ENCODE measurements around the gene PGAP6.

The PGAP6 gene

DNA sequence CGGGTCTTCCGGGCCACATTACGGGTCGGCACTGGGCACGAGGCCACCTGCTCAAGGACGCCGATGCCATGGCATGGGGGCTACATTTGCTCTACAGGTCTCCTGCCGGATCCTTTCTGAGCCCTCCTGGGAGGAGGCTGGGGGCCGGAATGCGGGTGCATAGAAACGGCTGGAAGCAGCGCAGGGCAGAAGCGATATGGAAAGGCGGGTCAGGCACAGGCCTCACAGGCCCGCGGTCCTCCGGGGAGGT lies 57.7 kb downstream of the PGAP6 start:
- no peak overlapping the region for H3K4me3 ChIP-seq (ENCODE audit: low read depth, low read length)
- DNase-seq (ENCODE audit: low read depth) = no peak
- no peak for TF ChIP-seq POLR2A (IDR thresholded peaks at IDR 0.05; ENCODE audit: extremely low read depth, insufficient read length)
- TF ChIP-seq MYC (IDR thresholded peaks at IDR 0.05; ENCODE audit: low read depth, low read length) = no peak
- TF ChIP-seq, protein P1, sequence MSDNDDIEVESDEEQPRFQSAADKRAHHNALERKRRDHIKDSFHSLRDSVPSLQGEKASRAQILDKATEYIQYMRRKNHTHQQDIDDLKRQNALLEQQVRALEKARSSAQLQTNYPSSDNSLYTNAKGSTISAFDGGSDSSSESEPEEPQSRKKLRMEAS (IDR thresholded peaks at IDR 0.05; ENCODE audit: low read depth, low read length) = no peak
- TF ChIP-seq, protein P2, sequence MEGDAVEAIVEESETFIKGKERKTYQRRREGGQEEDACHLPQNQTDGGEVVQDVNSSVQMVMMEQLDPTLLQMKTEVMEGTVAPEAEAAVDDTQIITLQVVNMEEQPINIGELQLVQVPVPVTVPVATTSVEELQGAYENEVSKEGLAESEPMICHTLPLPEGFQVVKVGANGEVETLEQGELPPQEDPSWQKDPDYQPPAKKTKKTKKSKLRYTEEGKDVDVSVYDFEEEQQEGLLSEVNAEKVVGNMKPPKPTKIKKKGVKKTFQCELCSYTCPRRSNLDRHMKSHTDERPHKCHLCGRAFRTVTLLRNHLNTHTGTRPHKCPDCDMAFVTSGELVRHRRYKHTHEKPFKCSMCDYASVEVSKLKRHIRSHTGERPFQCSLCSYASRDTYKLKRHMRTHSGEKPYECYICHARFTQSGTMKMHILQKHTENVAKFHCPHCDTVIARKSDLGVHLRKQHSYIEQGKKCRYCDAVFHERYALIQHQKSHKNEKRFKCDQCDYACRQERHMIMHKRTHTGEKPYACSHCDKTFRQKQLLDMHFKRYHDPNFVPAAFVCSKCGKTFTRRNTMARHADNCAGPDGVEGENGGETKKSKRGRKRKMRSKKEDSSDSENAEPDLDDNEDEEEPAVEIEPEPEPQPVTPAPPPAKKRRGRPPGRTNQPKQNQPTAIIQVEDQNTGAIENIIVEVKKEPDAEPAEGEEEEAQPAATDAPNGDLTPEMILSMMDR (IDR thresholded peaks at IDR 0.05; ENCODE audit: low read depth, low read length) = no peak

DNA sequence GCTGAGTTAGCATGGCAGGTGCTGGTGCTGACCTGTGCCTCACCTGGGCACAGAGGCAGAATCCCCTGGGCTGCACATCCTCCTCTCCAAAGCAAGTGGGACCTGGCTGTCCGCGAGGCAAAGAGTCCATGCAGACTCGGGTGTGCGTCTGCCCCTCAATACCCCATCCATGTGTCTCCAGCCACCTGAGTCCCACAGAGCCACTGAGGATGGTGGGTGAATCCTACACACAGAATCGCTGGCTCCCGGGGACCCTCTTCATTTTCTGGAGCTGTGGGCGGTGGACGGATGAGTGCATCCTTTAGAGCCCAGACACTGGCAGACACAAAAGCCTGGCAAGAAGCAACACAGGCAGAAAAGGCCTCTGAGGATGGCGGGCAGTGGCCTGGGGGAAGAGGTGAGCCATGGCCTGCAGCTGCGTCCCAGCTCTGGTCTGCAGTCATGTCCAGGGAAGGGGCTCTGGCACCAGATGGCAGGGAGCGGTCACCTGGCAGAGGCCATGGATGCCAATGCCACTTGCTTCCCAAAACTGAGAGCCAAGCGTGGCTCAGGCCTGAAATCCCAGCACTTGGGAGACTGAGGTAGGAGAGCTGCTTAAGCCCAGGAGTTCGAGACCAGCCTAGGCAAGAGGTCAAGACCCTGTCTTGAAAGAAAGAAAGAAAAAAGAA lies 59.2 kb downstream of the PGAP6 start:
- TF ChIP-seq, protein P2 (IDR thresholded peaks at IDR 0.05; ENCODE audit: low read depth, low read length) = no peak
- TF ChIP-seq, protein P1 (IDR thresholded peaks at IDR 0.05; ENCODE audit: low read depth, low read length) = no peak
- no peak for TF ChIP-seq POLR2A (IDR thresholded peaks at IDR 0.05; ENCODE audit: extremely low read depth, insufficient read length)
- TF ChIP-seq MYC (IDR thresholded peaks at IDR 0.05; ENCODE audit: low read depth, low read length) = no peak
- no peak overlapping the region for H3K4me3 ChIP-seq (ENCODE audit: low read depth, low read length)
- no peak for DNase-seq (ENCODE audit: low read depth)

DNA sequence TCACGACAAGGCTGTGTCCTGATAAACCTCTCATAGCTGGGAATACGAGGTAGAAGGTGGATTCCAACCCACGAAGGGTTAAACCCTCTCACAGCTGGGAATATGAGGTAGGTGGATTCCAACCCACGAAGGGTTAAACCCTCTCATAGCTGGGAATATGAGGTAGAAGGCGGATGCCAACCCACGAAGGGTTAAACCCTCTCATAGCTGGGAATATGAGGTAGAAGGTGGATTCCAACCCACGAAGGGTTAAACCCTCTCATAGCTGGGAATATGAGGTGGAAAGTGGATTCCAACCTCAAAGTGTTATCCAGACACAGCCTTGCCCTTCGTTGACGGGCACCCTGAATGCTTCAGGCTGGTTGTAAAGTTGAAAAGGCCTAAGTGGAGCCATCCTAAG lies 60.2 kb downstream of the PGAP6 start:
- H3K4me3 ChIP-seq (ENCODE audit: low read depth, low read length) = no peak overlapping the region
- TF ChIP-seq, protein P2 (IDR thresholded peaks at IDR 0.05; ENCODE audit: low read depth, low read length) = no peak
- TF ChIP-seq POLR2A (IDR thresholded peaks at IDR 0.05; ENCODE audit: extremely low read depth, insufficient read length) (no peak), MYC (IDR thresholded peaks at IDR 0.05; ENCODE audit: low read depth, low read length) (no peak)
- TF ChIP-seq, protein P1 (IDR thresholded peaks at IDR 0.05; ENCODE audit: low read depth, low read length) = no peak
- DNase-seq (ENCODE audit: low read depth) = no peak

Data from NB4 (cell line).